ENCODE results near the gene CTSH. TPM values are rescaled to one million over a fixed set of nuclear protein-coding genes. Genes with fewer than 3 reads are reported as not detected.

CTSH gene
- total RNA-seq, 1 experiment from 2014 or later, result 178 TPM

DNA sequence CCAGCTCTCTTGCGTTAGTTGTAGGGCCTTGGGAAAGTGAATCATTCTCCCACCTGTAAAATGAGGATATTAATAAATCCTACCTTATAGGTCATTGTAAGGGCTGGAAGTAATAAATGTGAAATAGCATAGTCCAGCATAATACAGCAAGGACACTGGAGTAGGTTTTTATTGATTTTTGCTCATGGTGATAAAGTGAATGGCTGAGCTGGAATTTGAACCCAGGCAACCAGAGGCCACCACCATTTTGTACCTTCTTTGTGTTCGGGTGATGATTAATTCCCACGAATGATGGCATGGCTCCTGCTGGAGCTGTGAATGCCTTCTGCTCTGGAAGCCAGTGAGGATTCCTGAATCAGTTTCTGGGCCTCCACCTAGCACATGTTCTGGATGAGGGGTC, 31.8 kb downstream of the CTSH start:
- TF ChIP-seq SIN3A (IDR thresholded peaks at IDR 0.05; ENCODE audit: borderline replicate concordance, insufficient read depth, low read depth, low read length) (no peak), TCF7L2 (IDR thresholded peaks at IDR 0.05; ENCODE audit: low read depth, low read length) (no peak), POLR2AphosphoS5 (IDR thresholded peaks at IDR 0.05; ENCODE audit: low read depth, low read length) (no peak)
- TF ChIP-seq, protein P1, sequence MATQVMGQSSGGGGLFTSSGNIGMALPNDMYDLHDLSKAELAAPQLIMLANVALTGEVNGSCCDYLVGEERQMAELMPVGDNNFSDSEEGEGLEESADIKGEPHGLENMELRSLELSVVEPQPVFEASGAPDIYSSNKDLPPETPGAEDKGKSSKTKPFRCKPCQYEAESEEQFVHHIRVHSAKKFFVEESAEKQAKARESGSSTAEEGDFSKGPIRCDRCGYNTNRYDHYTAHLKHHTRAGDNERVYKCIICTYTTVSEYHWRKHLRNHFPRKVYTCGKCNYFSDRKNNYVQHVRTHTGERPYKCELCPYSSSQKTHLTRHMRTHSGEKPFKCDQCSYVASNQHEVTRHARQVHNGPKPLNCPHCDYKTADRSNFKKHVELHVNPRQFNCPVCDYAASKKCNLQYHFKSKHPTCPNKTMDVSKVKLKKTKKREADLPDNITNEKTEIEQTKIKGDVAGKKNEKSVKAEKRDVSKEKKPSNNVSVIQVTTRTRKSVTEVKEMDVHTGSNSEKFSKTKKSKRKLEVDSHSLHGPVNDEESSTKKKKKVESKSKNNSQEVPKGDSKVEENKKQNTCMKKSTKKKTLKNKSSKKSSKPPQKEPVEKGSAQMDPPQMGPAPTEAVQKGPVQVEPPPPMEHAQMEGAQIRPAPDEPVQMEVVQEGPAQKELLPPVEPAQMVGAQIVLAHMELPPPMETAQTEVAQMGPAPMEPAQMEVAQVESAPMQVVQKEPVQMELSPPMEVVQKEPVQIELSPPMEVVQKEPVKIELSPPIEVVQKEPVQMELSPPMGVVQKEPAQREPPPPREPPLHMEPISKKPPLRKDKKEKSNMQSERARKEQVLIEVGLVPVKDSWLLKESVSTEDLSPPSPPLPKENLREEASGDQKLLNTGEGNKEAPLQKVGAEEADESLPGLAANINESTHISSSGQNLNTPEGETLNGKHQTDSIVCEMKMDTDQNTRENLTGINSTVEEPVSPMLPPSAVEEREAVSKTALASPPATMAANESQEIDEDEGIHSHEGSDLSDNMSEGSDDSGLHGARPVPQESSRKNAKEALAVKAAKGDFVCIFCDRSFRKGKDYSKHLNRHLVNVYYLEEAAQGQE (IDR thresholded peaks at IDR 0.05; ENCODE audit: insufficient read depth in 1 of 2, low read depth in 2 of 2, low read length in 1 of 2), result no peak
- TF ChIP-seq, protein P2, sequence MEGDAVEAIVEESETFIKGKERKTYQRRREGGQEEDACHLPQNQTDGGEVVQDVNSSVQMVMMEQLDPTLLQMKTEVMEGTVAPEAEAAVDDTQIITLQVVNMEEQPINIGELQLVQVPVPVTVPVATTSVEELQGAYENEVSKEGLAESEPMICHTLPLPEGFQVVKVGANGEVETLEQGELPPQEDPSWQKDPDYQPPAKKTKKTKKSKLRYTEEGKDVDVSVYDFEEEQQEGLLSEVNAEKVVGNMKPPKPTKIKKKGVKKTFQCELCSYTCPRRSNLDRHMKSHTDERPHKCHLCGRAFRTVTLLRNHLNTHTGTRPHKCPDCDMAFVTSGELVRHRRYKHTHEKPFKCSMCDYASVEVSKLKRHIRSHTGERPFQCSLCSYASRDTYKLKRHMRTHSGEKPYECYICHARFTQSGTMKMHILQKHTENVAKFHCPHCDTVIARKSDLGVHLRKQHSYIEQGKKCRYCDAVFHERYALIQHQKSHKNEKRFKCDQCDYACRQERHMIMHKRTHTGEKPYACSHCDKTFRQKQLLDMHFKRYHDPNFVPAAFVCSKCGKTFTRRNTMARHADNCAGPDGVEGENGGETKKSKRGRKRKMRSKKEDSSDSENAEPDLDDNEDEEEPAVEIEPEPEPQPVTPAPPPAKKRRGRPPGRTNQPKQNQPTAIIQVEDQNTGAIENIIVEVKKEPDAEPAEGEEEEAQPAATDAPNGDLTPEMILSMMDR (IDR thresholded peaks at IDR 0.05), result no peak
- ChIA-PET CTCF (no interaction called here), POLR2A (no interaction called here)
- Histone ChIP-seq H3K4me3 (ENCODE audit: low read depth in 2 of 2, low read length in 2 of 2) (no peak overlapping the region), H3K4me1 (ENCODE audit: control insufficient read depth, insufficient read depth, low read length) (peaks cover 12% of the 10 kb centered on the region; the same call in 1 of the 2 replicates), H3K36me3 (ENCODE audit: control insufficient read depth, insufficient read depth, low read length) (peaks cover 4% of the 10 kb centered on the region; the same call in 1 of the 2 replicates), H3K27me3 (ENCODE audit: control insufficient read depth, insufficient read depth, low read length) (no peaks in the 10 kb centered on the region), H3K27ac (ENCODE audit: low read length) (no peak overlapping the region), H3K9me3 (ENCODE audit: control insufficient read depth, insufficient read depth, low read depth, low read length) (no peaks in the 10 kb centered on the region)
- no peak for DNase-seq (ENCODE audit: low read depth, low spot score)
- ATAC-seq, result no peak
- TSS peak; percentile 34 for BruUV-seq (replicated peaks)
- intact Hi-C loops (cut with micrococcal nuclease; ENCODE audit: unreplicated experiment), result loop anchor here (5.0 to 10.0 kb wide), 2 partner anchors 62 to 269 kb away; no protein-coding TSS in a partner anchor
- in situ Hi-C loops (cut with HindIII; ENCODE audit: low pct_unique_long_range_greater_than_20kb, low sequenced_read_pairs), result no loop called here

DNA sequence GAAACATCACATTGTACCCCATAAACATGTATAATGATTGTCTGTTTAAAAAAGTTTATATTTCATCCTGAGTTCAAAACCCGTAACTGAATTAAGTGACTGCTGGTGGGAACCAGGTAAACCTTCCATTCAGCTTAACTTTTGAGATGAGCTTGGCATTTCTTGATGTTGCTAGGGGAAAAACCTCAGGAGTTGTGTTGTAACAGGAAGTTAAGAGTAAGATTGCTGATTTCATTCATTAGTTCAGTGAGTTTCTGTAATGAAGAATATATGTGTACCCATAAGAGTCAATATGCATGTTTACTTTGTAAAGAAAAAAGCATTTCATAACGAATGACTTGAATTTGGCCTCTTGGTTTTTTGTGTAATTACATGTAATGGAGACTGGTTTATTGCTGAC, 32.5 kb downstream of the CTSH start:
- ChIA-PET POLR2A (no interaction called here), CTCF (no interaction called here)
- ATAC-seq, result no peak
- Histone ChIP-seq H3K27ac (ENCODE audit: low read length) (no peak overlapping the region), H3K36me3 (ENCODE audit: control insufficient read depth, insufficient read depth, low read length) (peaks cover 5% of the 10 kb centered on the region; the same call in 1 of the 2 replicates), H3K4me1 (ENCODE audit: control insufficient read depth, insufficient read depth, low read length) (peaks cover 12% of the 10 kb centered on the region; the same call in 1 of the 2 replicates), H3K27me3 (ENCODE audit: control insufficient read depth, insufficient read depth, low read length) (no peaks in the 10 kb centered on the region), H3K9me3 (ENCODE audit: control insufficient read depth, insufficient read depth, low read depth, low read length) (no peaks in the 10 kb centered on the region), H3K4me3 (ENCODE audit: low read depth in 2 of 2, low read length in 2 of 2) (no peak overlapping the region)
- intact Hi-C loops (cut with micrococcal nuclease; ENCODE audit: unreplicated experiment), result loop anchor here (5.0 to 10.0 kb wide), 2 partner anchors 62 to 270 kb away; no protein-coding TSS in a partner anchor
- no TSS peak for BruUV-seq (replicated peaks)
- TF ChIP-seq SIN3A (IDR thresholded peaks at IDR 0.05; ENCODE audit: borderline replicate concordance, insufficient read depth, low read depth, low read length) (no peak), TCF7L2 (IDR thresholded peaks at IDR 0.05; ENCODE audit: low read depth, low read length) (no peak), POLR2AphosphoS5 (IDR thresholded peaks at IDR 0.05; ENCODE audit: low read depth, low read length) (no peak)
- TF ChIP-seq, protein P1 (IDR thresholded peaks at IDR 0.05; ENCODE audit: insufficient read depth in 1 of 2, low read depth in 2 of 2, low read length in 1 of 2), result no peak
- TF ChIP-seq, protein P2 (IDR thresholded peaks at IDR 0.05), result no peak
- DNase-seq (ENCODE audit: low read depth, low spot score), result no peak
- in situ Hi-C loops (cut with HindIII; ENCODE audit: low pct_unique_long_range_greater_than_20kb, low sequenced_read_pairs), result no loop called here

Data from Panc1 (cell line).